ENCODE measurements around the gene KNSTRN.

DNA sequence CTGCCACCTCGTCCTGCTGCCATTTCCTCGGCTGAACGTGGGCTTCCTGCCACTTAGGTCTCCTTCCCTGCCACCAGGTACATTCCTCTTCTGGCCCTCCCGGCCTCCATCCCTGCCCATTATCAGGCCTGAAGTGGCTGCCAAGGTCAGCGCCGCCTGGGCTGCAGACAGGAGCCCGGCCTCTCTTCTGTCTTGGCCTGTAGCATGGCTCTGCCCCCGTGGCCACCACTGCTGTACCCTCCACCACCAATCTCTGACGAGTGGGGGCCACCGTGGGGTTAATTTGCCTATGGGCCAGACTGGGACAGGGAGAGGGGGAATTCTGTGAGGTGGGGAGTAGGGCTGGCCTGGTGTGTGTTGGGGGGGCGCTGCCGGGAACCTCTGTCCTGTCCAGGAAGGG is 56.2 kb downstream of the KNSTRN start:
- TF ChIP-seq POLR2A (IDR thresholded peaks at IDR 0.05; ENCODE audit: low read depth, low read length) (no peak), POLR2AphosphoS5 (IDR thresholded peaks at IDR 0.05; ENCODE audit: low read depth, low read length) (no peak), TAF1 (IDR thresholded peaks at IDR 0.05; ENCODE audit: low read depth, low read length) (no peak), SPI1 (IDR thresholded peaks at IDR 0.05; ENCODE audit: low read depth, low read length) (no peak), PAX5 (IDR thresholded peaks at IDR 0.05; ENCODE audit: insufficient read depth, low read length, severe bottlenecking) (no peak)
